GM12878 (cell line): ENCODE measurements around the gene RPUSD2. TPM values are rescaled to one million over a fixed set of nuclear protein-coding genes. Genes with fewer than 3 reads are reported as not detected.

Experiments used
- BMI1 ChIP-seq: fragments of 450-650 bp; IDR thresholded peaks from 2 replicates; pipeline ENCODE4 v1.6.1; 2016; ENCODE audit warnings: mild to moderate bottlenecking, moderate library complexity, borderline replicate concordance
- CBX5 ChIP-seq: sonication (generic); IDR thresholded peaks from 2 replicates; pipeline ENCODE4 v1.6.1; 2016; ENCODE audit warnings: low read depth, moderate library complexity, mild to moderate bottlenecking, inconsistent platforms
- CHD2 ChIP-seq: IDR thresholded peaks from 2 replicates; pipeline ENCODE4 v1.6.1; 2011; ENCODE audit warnings: low read depth, low read length, improper control_type of control experiment, borderline replicate concordance
- HCFC1 ChIP-seq: fragments of 150-350 bp; IDR thresholded peaks from 2 replicates; pipeline ENCODE4 v1.6.1; 2014; ENCODE audit warnings: low read length
- IKZF1 ChIP-seq: fragments of 450-650 bp; conservative IDR thresholded peaks from 2 replicates; pipeline ENCODE4 v1.6.1; 2017; ENCODE audit warnings: antibody characterized with exemption, mild to moderate bottlenecking
- MYC ChIP-seq: IDR thresholded peaks from 2 replicates; pipeline ENCODE4 v1.6.1; 2011; ENCODE audit warnings: mild to moderate bottlenecking, low read length, moderate library complexity, inconsistent platforms; ENCODE audit not compliant: insufficient read depth, insufficient replicate concordance, insufficient read length, severe bottlenecking
- PML ChIP-seq: IDR thresholded peaks from 2 replicates; pipeline ENCODE4 v1.6.1; 2012; ENCODE audit warnings: low read length, inconsistent platforms
- RAD51 ChIP-seq: fragments of 450-650 bp; IDR thresholded peaks from 2 replicates; pipeline ENCODE4 v1.6.1; 2016; ENCODE audit warnings: moderate library complexity, mild to moderate bottlenecking, inconsistent platforms
- SMARCA5 ChIP-seq: fragments of 450-650 bp; IDR thresholded peaks from 2 replicates; pipeline ENCODE4 v1.6.1; 2017; ENCODE audit warnings: mild to moderate bottlenecking
- ZNF384 ChIP-seq: IDR thresholded peaks from 2 replicates; pipeline ENCODE4 v1.6.1; 2012; ENCODE audit warnings: low read depth, mild to moderate bottlenecking, low read length, improper control_type of control experiment, borderline replicate concordance
- polyA plus RNA-seq, 11 experiments: library from polyadenylated mRNA; depleted of rRNA in 4 of 11; unstranded in 6 of 11; stranded (reverse) in 5 of 11; fragments of >200 nt; fragmentation: Nextera tagmentation in 4 of 11; fragmentation: Illumina TruSeq in 1 of 11; extraction: Ambion mirVana in 4 of 11; extraction: Trizol in 1 of 11; gene quantifications; 1 replicate in 1 of 11; 2 replicates in 10 of 11; pipeline versions ENCODE4 v1.2.1 to v1.2.3, GENCODE V29; 2011 to 2016; ENCODE audit warnings: inconsistent platforms in 2 of 11, missing spikeins in 2 of 11, low read depth in 1 of 11
- total RNA-seq, 4 experiments: library from RNA; depleted of rRNA in 3 of 4; stranded (reverse); fragments of >200 nt in 3 of 4; fragmentation: Illumina TruSeq in 1 of 4; extraction: Trizol in 1 of 4; gene quantifications; 2 replicates each; pipeline versions ENCODE4 v1.2.1 to v1.2.3, GENCODE V29; 2013 to 2021
- TF ChIP-seq, protein P1 (sequence below): fragments of 450-650 bp; IDR thresholded peaks from 2 replicates; pipeline ENCODE4 v1.6.1; 2016; ENCODE audit warnings: mild to moderate bottlenecking
- TF ChIP-seq, protein P2 (sequence below): IDR thresholded peaks from 2 replicates; pipeline ENCODE4 v1.6.1; 2011; ENCODE audit warnings: borderline replicate concordance, low read depth, mild to moderate bottlenecking, moderate library complexity, low read length; ENCODE audit not compliant: insufficient read depth, poor library complexity, severe bottlenecking

RPUSD2 gene
- total and polyA plus RNA-seq, 10 of the 15 experiments (the other 5 are each of a cell fraction or from before 2014, with no cell fraction given), result 4.0 to 33.3 (median 18.5) TPM

DNA sequence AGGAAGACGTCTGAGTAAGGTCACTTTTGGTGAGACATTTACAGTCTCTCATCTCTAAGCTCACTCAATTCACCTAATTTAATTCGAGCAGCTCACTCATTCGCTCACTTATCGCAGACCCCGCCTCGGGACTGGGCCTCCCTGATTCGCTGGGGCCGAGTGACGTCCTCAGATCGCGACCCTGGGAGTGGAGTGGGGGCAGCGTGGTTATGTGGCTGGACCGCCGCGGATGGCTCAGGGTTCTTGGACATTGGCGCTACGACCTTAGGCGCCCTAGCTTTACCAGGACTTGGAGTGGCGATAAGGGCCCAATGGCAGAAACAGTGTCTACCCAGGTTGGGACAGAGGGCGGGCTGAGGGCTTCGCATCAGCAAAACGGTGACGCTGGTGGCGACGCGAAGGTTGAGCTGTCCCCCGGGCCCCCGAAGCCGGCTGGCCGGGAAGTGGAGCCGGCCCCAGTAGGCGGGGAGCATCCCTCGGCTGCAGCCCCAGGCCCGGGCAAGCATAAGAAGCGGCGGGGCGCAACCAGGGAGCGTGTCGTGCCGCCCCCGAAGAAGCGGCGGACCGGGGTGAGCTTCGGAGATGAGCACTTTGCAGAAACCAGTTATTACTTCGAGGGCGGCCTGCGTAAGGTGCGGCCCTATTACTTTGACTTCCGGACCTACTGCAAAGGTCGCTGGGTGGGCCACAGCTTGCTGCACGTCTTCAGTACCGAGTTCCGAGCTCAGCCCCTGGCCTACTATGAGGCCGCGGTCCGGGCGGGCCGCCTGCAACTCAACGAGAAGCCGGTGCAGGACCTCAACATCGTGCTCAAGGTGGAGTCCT is at the start of gene RPUSD2 (continued):
- TF ChIP-seq MYC, result peak; percentile 45
- TF ChIP-seq BMI1, result no peak
- TF ChIP-seq, protein P1, sequence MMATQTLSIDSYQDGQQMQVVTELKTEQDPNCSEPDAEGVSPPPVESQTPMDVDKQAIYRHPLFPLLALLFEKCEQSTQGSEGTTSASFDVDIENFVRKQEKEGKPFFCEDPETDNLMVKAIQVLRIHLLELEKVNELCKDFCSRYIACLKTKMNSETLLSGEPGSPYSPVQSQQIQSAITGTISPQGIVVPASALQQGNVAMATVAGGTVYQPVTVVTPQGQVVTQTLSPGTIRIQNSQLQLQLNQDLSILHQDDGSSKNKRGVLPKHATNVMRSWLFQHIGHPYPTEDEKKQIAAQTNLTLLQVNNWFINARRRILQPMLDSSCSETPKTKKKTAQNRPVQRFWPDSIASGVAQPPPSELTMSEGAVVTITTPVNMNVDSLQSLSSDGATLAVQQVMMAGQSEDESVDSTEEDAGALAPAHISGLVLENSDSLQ, result no peak
- TF ChIP-seq, protein P2, sequence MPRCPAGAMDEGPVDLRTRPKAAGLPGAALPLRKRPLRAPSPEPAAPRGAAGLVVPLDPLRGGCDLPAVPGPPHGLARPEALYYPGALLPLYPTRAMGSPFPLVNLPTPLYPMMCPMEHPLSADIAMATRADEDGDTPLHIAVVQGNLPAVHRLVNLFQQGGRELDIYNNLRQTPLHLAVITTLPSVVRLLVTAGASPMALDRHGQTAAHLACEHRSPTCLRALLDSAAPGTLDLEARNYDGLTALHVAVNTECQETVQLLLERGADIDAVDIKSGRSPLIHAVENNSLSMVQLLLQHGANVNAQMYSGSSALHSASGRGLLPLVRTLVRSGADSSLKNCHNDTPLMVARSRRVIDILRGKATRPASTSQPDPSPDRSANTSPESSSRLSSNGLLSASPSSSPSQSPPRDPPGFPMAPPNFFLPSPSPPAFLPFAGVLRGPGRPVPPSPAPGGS, result no peak
- TF ChIP-seq CHD2, result peak; percentile 95
- no peak for TF ChIP-seq ZNF384
- TF ChIP-seq PML, result peak; percentile 78
- TF ChIP-seq HCFC1, result peak; percentile 70
- TF ChIP-seq IKZF1, result peak; percentile 70
- TF ChIP-seq CBX5, result no peak
- TF ChIP-seq RAD51, result no peak
- TF ChIP-seq SMARCA5, result no peak
